GM12878 (cell line): ENCODE data around the gene MYOZ2. TPM values are rescaled to one million over a fixed set of nuclear protein-coding genes. Genes with fewer than 3 reads are reported as not detected.
A peak's percentile ranks its signal among the peaks of the same experiment; 100 is the strongest.

Experiments used
- ATAC-seq: fragments of 200-7000 bp; cut with Tn5 transposase; 3 replicates; pipeline ENCODE4 v1.9.1; 2020; ENCODE audit warnings: mild to moderate bottlenecking, moderate library complexity
- BruUV-seq: library from RNA; stranded (reverse); fragments of 400-500 nt; replicated peaks from 2 replicates; lab custom pipeline; 2021; lab: Mats Ljungman, UMichigan
- CTCF ChIA-PET: fragments of 300-600 bp; sonication (Branson Sonifier 250); formaldehyde crosslinking; extraction: SDS; loops from one replicate; lab custom pipeline; 2021; ENCODE audit warnings: inconsistent platforms; lab: Yijun Ruan, JAX
- POLR2A ChIA-PET: fragments of 350-600 bp; formaldehyde crosslinking; extraction: SDS; loops from one replicate; lab custom pipeline; 2021; ENCODE audit warnings: inconsistent platforms; lab: Charles Lee
- RAD21 ChIA-PET: fragments of 300-600 bp; sonication (Branson Sonifier 250); formaldehyde crosslinking; loops from one replicate; lab custom pipeline; 2023; ENCODE audit warnings: antibody characterized with exemption; ENCODE audit not compliant: unreplicated experiment; lab: Charles Lee
- SMC1A ChIA-PET: fragments of 300-600 bp; sonication (Branson Sonifier 250); formaldehyde crosslinking; loops from one replicate; lab custom pipeline; 2023; ENCODE audit not compliant: unreplicated experiment, uncharacterized antibody; lab: Charles Lee
- DNase-seq: peaks from one replicate; pipeline ENCODE4 v3.0.0-alpha.2; 2011; ENCODE audit warnings: low read depth, low spot score
- FAIRE-seq: peaks from 3 replicates; lab custom pipeline; 2011; peaks lifted over from hg19 to GRCh38; lab: Jason Lieb, UNC
- H2AFZ ChIP-seq: 2 replicates; pipeline ENCODE4 v1.6.0; 2011; ENCODE audit warnings: low read depth, low read length, control low read depth; ENCODE audit not compliant: control insufficient read depth
- H3K27ac ChIP-seq: 2 replicates; pipeline ENCODE4 v1.5.1; 2011; ENCODE audit warnings: control low read depth; ENCODE audit not compliant: control insufficient read depth, insufficient read depth
- H3K27me3 ChIP-seq, 2 experiments: replicated peaks in 1 of 2; 2 replicates each; pipeline versions ENCODE4 v1.6.0 to v1.6.1; 2011; ENCODE audit warnings: low read length in 1 of 2; ENCODE audit not compliant: control insufficient read depth in 2 of 2, insufficient read depth in 2 of 2
- H3K36me3 ChIP-seq, 2 experiments: 2 replicates each; pipeline ENCODE4 v1.5.1; 2011; ENCODE audit warnings: low read length in 1 of 2; ENCODE audit not compliant: control insufficient read depth in 2 of 2, insufficient read depth in 2 of 2
- H3K4me1 ChIP-seq: 2 replicates; pipeline ENCODE4 v1.6.1; 2011; ENCODE audit warnings: mild to moderate bottlenecking, low read length, moderate library complexity, mixed read lengths; ENCODE audit not compliant: control insufficient read depth, insufficient read depth
- H3K4me2 ChIP-seq: 2 replicates; pipeline ENCODE4 v1.6.0; 2011; ENCODE audit warnings: control low read depth; ENCODE audit not compliant: control insufficient read depth, insufficient read depth
- H3K4me3 ChIP-seq: fragments of 200-600 bp; sonication (generic); 2 replicates; pipeline ENCODE4 v1.5.1; 2016
- H3K79me2 ChIP-seq: 2 replicates; pipeline ENCODE4 v1.6.0; 2011; ENCODE audit warnings: low read length; ENCODE audit not compliant: control insufficient read depth, insufficient read depth
- H3K9ac ChIP-seq: 2 replicates; pipeline ENCODE4 v1.8.0; 2011; ENCODE audit warnings: low read length, control low read depth, mixed read lengths; ENCODE audit not compliant: control insufficient read depth, insufficient read depth
- H3K9me3 ChIP-seq: replicated peaks from 3 replicates; pipeline ENCODE4 v1.5.1; 2011; ENCODE audit warnings: mild to moderate bottlenecking, low read length; ENCODE audit not compliant: control insufficient read depth, insufficient read depth
- H4K20me1 ChIP-seq: 2 replicates; pipeline ENCODE4 v1.6.0; 2011; ENCODE audit not compliant: control insufficient read depth, insufficient read depth
- BCL11A ChIP-seq: IDR thresholded peaks from 2 replicates; pipeline ENCODE4 v1.6.1; 2011; ENCODE audit warnings: low read depth, low read length
- BHLHE40 ChIP-seq, 2 experiments: fragments of 450-650 bp in 1 of 2; IDR thresholded peaks; 2 replicates each; pipeline ENCODE4 v1.6.1; 2011 to 2017; ENCODE audit warnings: low read depth in 2 of 2, borderline replicate concordance in 1 of 2, improper control_type of control experiment in 1 of 2, low read length in 1 of 2, mild to moderate bottlenecking in 1 of 2
- CEBPB ChIP-seq, 2 experiments: fragments of 150-350 bp in 1 of 2; IDR thresholded peaks; 2 replicates each; pipeline ENCODE4 v1.6.1; 2012 to 2014; ENCODE audit warnings: low read depth in 2 of 2, low read length in 2 of 2, borderline replicate concordance in 1 of 2, inconsistent platforms in 1 of 2
- FOXK2 ChIP-seq: fragments of 450-650 bp; IDR thresholded peaks from 2 replicates; pipeline ENCODE4 v1.6.1; 2017; ENCODE audit warnings: mild to moderate bottlenecking, moderate library complexity
- POLR2A ChIP-seq: IDR thresholded peaks from 2 replicates; pipeline ENCODE4 v1.6.1; 2011; ENCODE audit warnings: low read depth, mild to moderate bottlenecking, low read length
- SRF ChIP-seq, 2 experiments: IDR thresholded peaks; 2 replicates each; pipeline ENCODE4 v1.6.1; 2011; ENCODE audit warnings: low read depth in 2 of 2, low read length in 2 of 2, mild to moderate bottlenecking in 1 of 2, moderate library complexity in 1 of 2
- STAT3 ChIP-seq: IDR thresholded peaks from 2 replicates; pipeline ENCODE4 v1.6.1; 2011; ENCODE audit warnings: low read depth, low read length, improper control_type of control experiment
- ZNF217 ChIP-seq: fragments of 450-650 bp; IDR thresholded peaks from 2 replicates; pipeline ENCODE4 v1.6.1; 2017; ENCODE audit warnings: antibody characterized with exemption, mild to moderate bottlenecking
- in situ Hi-C: fragments of 300-500 bp; cut with MboI; formaldehyde crosslinking; loops from 9 replicates; pipeline ENCODE4 v1.14.3; 2018; ENCODE audit warnings: mixed read lengths
- intact Hi-C: fragments of 100-400 bp; cut with micrococcal nuclease; formaldehyde crosslinking; loops from one replicate; pipeline ENCODE4 v1.14.2; 2022; ENCODE audit not compliant: unreplicated experiment
- polyA plus RNA-seq, 11 experiments: library from polyadenylated mRNA; depleted of rRNA in 4 of 11; unstranded in 6 of 11; stranded (reverse) in 5 of 11; fragments of >200 nt; fragmentation: Nextera tagmentation in 4 of 11; fragmentation: Illumina TruSeq in 1 of 11; extraction: Ambion mirVana in 4 of 11; extraction: Trizol in 1 of 11; gene quantifications; 1 replicate in 1 of 11; 2 replicates in 10 of 11; pipeline versions ENCODE4 v1.2.1 to v1.2.3, GENCODE V29; 2011 to 2016; ENCODE audit warnings: inconsistent platforms in 2 of 11, missing spikeins in 2 of 11, low read depth in 1 of 11
- total RNA-seq, 4 experiments: library from RNA; depleted of rRNA in 3 of 4; stranded (reverse); fragments of >200 nt in 3 of 4; fragmentation: Illumina TruSeq in 1 of 4; extraction: Trizol in 1 of 4; gene quantifications; 2 replicates each; pipeline versions ENCODE4 v1.2.1 to v1.2.3, GENCODE V29; 2013 to 2021
- TF ChIP-seq, protein P1 (sequence below): fragments of 450-650 bp; IDR thresholded peaks from 2 replicates; pipeline ENCODE4 v1.6.1; 2016; ENCODE audit warnings: mild to moderate bottlenecking

The MYOZ2 gene
- total and polyA plus RNA-seq, 10 of the 15 experiments (the other 5 are each of a cell fraction or from before 2014, with no cell fraction given) = not detected

- H2AFZ ChIP-seq = no peak overlapping the region
- peak overlapping the region; percentile 17; the same call in 1 of the 2 replicates for H3K4me2 ChIP-seq
- intact Hi-C loops (no loop called here), in situ Hi-C loops (no loop called here)
- no peaks in the 10 kb centered on the region for H4K20me1 ChIP-seq
- no peaks in the 10 kb centered on the region for H3K27me3 ChIP-seq
- ATAC-seq (no peak), DNase-seq (no peak), FAIRE-seq (no peak)
- H3K79me2 ChIP-seq = no peaks in the 10 kb centered on the region
- H3K4me3 ChIP-seq = no peak overlapping the region
- TF ChIP-seq POLR2A = no peak
- TF ChIP-seq SRF (IDR thresholded peaks at IDR 0.05; ENCODE audit: low read depth in 2 of 2, low read length in 2 of 2) = no peak
- no peak for TF ChIP-seq ZNF217
- no peak for TF ChIP-seq BHLHE40 (IDR thresholded peaks at IDR 0.05; ENCODE audit: borderline replicate concordance in 1 of 2, low read depth in 2 of 2, low read length in 1 of 2)
- TF ChIP-seq FOXK2 = no peak
- TF ChIP-seq BCL11A = no peak
- no peak for TF ChIP-seq STAT3
- no peak for TF ChIP-seq CEBPB (IDR thresholded peaks at IDR 0.05; ENCODE audit: borderline replicate concordance in 1 of 2, low read depth in 2 of 2, low read length in 2 of 2)
- TF ChIP-seq, protein P1, sequence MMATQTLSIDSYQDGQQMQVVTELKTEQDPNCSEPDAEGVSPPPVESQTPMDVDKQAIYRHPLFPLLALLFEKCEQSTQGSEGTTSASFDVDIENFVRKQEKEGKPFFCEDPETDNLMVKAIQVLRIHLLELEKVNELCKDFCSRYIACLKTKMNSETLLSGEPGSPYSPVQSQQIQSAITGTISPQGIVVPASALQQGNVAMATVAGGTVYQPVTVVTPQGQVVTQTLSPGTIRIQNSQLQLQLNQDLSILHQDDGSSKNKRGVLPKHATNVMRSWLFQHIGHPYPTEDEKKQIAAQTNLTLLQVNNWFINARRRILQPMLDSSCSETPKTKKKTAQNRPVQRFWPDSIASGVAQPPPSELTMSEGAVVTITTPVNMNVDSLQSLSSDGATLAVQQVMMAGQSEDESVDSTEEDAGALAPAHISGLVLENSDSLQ = no peak
- H3K9me3 ChIP-seq = no peaks in the 10 kb centered on the region
- no peak overlapping the region for H3K27ac ChIP-seq
- CTCF ChIA-PET = no interaction called here
- no peaks in the 10 kb centered on the region for H3K36me3 ChIP-seq
- SMC1A ChIA-PET = no interaction called here
- H3K4me1 ChIP-seq = no peaks in the 10 kb centered on the region
- no peak overlapping the region for H3K9ac ChIP-seq
- no TSS peak for BruUV-seq
- RAD21 ChIA-PET = no interaction called here
- POLR2A ChIA-PET = no interaction called here
Observed at GRCh38 chr4:119139311-119139710, 3.7 kb downstream of the MYOZ2 start.
